ENCODE measurements around the gene YKT6. TPM values are rescaled to one million over a fixed set of nuclear protein-coding genes. Genes with fewer than 3 reads are reported as not detected.
"Not testable (repeated sequence)": the region's sequence is repeated elsewhere in the genome, so short reads cannot be mapped to it uniquely, and the experiment has no call there.

Gene YKT6
- total RNA-seq (2014; rRNA removed; shearing (Covaris generic)), result 224 and 232 TPM in 2 replicates

DNA sequence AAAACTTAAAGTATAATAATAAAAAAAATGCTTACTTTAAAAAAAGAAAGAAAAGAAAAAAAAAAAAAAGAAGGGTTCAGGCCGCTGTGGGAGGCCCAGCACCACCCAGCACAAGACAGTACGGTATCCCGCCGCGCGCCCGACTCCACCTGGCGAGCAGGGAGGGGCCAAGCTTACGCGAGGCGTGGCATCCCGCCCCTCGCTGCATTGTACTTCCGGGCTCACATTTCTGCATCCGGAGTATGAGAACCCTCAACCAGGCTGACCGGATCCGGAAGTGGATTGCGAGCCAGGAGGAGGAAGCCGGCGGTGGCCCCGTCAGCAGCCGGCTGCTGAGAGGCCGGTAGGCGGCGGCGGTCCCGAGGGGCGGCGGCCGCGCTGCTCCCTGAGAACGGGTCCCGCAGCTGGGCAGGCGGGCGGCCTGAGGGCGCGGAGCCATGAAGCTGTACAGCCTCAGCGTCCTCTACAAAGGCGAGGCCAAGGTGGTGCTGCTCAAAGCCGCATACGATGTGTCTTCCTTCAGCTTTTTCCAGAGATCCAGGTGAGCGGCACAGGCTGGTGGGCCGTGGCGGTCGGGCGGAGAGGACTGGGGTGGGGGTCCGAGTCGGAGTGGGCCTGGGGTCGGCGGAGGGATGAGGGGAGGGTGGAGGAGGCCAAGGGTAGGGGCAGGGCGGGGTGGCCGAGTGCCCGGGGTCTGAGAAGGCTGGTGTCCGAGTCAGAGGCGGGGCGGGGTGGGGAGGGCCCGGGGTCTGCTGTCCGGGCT lies at the start of gene YKT6:
Gene YKT6, plus strand, starts transcription at position 280 of the 763 bp plus-strand sequence. Its CDS starts 158 bp downstream, at position 438.
- DNase-seq (ENCODE audit: low read depth), result peak; percentile 100

DNA sequence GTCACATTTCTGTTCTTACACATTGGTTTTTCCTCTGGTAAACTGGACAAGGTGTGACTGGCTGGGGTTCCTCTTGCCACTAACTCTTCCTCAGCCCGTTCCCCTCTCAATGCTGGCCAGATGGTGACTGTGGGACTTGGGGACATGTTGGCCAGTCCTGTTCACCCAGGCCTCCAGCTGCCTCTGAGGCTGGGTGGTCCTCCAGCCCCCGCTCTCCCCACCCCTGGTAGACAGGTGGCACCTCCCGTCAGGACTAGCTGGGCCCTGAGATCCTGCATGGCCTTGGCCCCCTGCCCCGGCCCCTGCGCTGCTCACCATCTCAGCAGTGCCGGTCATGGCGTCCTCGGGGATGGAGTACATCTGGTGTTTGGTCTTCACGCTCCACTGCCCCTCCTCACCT lies 48.8 kb upstream of the YKT6 start:
- DNase-seq (ENCODE audit: low read depth), result no peak

DNA sequence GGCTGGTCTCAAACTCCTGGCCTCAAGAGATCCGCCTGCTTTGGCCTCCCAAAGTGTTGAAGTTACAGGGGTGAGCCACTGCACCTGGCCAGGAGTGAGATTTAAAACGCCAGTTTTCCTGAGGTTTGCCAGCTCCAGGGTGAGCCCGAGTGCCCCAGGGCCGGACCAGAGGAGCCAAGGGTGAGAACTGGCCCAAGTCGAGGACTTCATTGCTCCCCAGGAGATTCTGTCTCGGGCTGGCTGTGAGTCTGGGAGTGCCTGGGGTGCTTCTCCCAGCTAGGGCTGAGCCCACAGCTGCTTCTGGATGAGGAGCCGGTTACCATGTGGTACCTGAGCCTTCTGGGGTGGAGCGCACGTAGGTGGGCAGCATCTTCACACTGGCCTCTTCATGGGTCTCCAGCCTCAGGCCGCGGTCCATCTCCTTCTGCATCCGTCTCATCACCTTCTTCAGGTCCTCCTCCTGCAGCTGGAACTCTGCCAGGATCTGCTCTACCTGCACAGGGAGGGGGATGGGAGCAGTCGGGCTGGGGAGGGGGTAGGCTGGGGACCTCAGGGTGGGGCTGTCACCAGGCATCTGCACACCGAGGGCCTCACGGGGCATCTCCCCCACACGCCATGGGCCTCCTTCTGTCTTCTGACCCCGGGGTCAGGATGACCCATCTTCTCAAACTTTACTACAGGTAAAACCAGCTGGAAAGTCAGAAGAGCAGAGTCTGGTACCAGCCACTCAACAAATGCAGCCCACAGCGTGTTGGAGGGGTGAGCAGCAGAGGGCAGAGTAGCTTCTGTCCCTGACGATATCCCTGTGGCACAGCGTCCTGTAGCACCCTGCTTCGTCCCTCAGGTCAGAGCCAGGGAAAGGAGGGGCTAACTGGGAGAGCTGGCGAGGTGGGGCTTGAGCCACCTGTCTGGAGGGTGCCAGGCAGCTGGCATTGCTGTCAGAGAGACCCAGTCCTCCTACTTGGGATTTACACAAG lies 47.5 kb upstream of the YKT6 start:
- no peak for DNase-seq (ENCODE audit: low read depth)

GRCh38 chr7:44153948-44154335 lies 46.8 kb upstream of the YKT6 start:
- DNase-seq (ENCODE audit: low read depth), result no peak

- peak; percentile 51 for DNase-seq (ENCODE audit: low read depth)
These were observed 46.1 kb upstream of the YKT6 start for GRCh38 chr7:44154703-44155102.

DNA sequence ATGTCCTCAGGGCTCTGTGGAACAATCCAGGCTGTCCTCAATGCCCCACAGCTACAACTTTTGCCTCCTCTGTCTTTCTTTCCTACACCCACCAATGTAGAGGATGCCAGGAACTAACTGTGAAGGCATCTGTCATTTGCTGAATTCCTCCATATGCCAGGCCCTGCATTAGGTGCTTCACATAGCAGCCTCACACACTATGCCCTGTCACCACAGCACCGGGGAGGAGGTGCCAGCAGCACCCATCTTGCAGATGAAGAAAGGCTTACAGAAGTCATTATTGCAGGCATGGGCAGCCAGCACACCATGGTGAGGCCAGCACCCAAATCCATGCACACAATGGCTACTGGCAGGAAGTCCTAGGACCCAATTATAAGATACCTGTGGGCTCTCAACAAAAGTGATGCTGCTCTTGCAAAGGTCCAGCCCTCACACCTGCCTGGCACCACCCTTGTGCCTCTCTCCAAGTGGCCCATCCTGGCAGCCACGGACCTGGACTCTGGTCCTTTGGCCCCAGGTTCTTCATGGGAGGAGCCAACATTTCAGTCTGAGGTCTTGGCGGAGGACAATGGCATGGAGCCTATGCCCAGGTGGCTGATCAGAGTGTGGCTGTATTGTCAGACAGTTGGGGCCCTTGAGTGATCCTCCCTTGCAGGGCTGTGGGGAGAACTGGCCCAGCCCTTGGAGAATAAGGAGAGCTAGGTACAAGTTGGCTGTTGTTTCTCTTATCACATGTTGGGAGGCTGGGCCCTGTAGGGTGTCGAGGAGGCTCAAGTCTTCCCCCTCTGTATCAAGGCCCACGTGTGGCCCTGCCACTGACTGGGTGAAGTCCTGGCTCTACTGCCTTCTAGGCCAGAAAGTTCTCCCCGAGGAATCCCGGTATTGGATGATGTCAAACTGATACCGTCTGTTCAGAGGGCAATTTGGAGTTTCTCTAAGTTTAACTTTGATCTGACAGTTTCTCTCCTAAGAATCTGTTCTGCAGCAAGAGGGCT lies 45.3 kb upstream of the YKT6 start:
- no peak for DNase-seq (ENCODE audit: low read depth)

GRCh38 chr7:44156453-44157010 lies 44.2 kb upstream of the YKT6 start:
- DNase-seq (ENCODE audit: low read depth), result no peak

- no peak for DNase-seq (ENCODE audit: low read depth)
These were observed 43.4 kb upstream of the YKT6 start for GRCh38 chr7:44157116-44158080.

DNA sequence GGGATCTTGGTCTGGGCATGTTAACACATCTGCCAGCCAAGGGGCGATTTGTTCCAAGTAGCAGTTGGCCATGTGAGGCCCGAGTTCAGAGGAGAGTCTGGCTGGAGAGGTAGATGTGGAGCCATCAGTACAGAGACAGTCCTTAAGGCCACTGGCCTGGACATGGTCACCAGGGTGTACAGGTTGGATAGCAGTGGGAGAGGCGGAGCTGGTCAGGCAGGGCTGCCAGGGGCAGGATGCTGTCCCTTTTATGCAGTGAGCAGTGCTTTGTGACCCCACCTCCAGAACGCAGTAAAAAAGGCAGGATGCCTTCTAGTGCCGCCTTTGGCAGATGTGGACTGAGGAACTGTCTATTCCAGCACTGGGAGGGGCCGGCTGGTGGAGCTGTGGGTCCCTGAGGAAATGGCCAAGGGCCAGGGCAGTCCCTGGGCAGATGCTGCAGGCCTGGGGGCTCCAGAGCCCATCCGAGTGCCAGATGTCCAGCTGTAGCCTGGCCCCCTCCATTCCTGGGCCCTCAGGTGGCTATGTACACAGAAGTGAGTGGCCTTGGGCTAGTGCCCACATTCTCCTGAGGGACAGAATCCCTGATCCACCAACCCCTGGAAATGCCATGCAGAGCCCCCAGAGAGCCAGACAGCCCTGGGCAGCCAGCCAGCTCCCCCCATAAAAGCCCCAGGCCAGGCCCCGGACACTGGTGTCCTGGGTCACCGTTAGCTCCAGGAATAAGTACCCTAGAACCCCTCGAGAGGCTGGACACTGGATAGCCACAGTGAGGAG lies 42.5 kb upstream of the YKT6 start:
- peak; percentile 1 for DNase-seq (ENCODE audit: low read depth)

GRCh38 chr7:44158873-44159631 lies 41.7 kb upstream of the YKT6 start:
- no peak for DNase-seq (ENCODE audit: low read depth)

- no peak for DNase-seq (ENCODE audit: low read depth)
These were observed 40.8 kb upstream of the YKT6 start for GRCh38 chr7:44159824-44160630.

DNA sequence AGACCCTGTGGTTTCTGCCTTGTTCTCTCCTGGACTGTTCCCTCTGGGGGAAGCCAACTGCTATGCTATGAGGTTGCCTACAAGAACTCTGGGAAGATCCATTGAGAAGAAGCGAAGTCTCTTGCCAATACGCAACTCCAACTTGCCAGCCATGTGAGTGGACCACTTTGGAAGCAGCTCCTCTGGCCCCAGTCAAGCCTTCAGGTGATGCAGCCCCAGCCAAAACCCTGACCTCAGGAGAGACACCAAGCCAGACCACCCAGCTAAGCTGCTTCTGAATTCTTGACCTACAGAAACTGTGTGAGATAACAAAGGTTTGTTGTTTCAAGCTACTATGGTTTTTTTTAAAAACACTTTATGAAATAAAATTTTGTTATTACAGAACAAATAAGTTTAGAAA lies 39.4 kb upstream of the YKT6 start:
- DNase-seq (ENCODE audit: low read depth), result no peak

- DNase-seq (ENCODE audit: low read depth), result no peak
These were observed 38.6 kb upstream of the YKT6 start for GRCh38 chr7:44162179-44162578.

GRCh38 chr7:44162785-44163395 lies 37.9 kb upstream of the YKT6 start:
- no peak for DNase-seq (ENCODE audit: low read depth)

- peak; percentile 89 for DNase-seq (ENCODE audit: low read depth)
These were observed 37.2 kb upstream of the YKT6 start for GRCh38 chr7:44163591-44163990.

- no peak for DNase-seq (ENCODE audit: low read depth)
These were observed 32.9 kb upstream of the YKT6 start for GRCh38 chr7:44167920-44168319.

DNA sequence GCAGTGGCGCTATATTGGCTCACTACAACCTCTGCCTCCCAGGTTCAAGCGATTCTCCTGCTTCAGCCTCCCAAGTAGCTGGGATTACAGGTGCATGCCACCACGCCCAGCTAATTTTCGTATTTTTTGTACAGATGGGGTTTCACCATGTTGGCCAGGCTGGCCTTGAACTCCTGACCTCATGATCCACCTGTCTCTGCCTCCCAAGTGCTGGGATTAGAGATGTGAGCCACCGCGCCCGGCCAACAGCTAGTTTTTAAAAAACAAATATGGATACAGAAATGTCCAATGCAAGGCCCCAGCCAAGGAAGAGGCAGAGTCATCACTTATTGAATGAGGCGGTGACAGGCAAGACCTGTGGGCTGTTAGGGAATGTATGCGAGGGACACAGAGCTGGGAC lies 28.9 kb upstream of the YKT6 start:
- not testable (repeated sequence) for DNase-seq (ENCODE audit: low read depth)
